ENCODE results near the gene ELF4. TPM values are rescaled to one million over a fixed set of nuclear protein-coding genes. Genes with fewer than 3 reads are reported as not detected.

Gene ELF4
- total and polyA plus RNA-seq, 9 of the 15 experiments (the other 6 are each of a cell fraction or from before 2014, with no cell fraction given) = 5.9 to 55.8 (median 25.2) TPM

GRCh38 chrX:130120321-130120731 lies 10.0 kb upstream of the ELF4 start (continued):
- no peak for TF ChIP-seq REST (IDR thresholded peaks at IDR 0.05; ENCODE audit: borderline replicate concordance)
- TF ChIP-seq REST (CRISPR knock-in tag; IDR thresholded peaks at IDR 0.05; ENCODE audit: low read depth) = no peak
- no peak for TF ChIP-seq SMARCA4 (IDR thresholded peaks at IDR 0.05)
- no peak for TF ChIP-seq ZNF507 (tag; conservative IDR thresholded peaks at IDR 0.05)
- no peak for TF ChIP-seq ZNF717 (CRISPR knock-in tag; IDR thresholded peaks at IDR 0.05)
- no peak for TF ChIP-seq FOXP1 (CRISPR knock-in tag; IDR thresholded peaks at IDR 0.05)
- no peak for TF ChIP-seq MEF2D (tag; conservative IDR thresholded peaks at IDR 0.05; ENCODE audit: low read depth)
- TF ChIP-seq ZNF639 (CRISPR knock-in tag; conservative IDR thresholded peaks at IDR 0.05 in 1 of 2, IDR thresholded peaks at IDR 0.05 in 1 of 2) = 0 out of 4 replicates have a peak, but pooled peaks of 1 of the 2 experiments have one; percentile 36
- TF ChIP-seq IRF9 (tag; IDR thresholded peaks at IDR 0.05) = no peak
- TF ChIP-seq NFE2L1 (tag; IDR thresholded peaks at IDR 0.05; ENCODE audit: borderline replicate concordance, low read depth) = no peak
- TF ChIP-seq ZBTB9 (CRISPR knock-in tag; IDR thresholded peaks at IDR 0.05) = no peak
- TF ChIP-seq MTA1 (IDR thresholded peaks at IDR 0.05; ENCODE audit: borderline replicate concordance) = no peak
- no peak for TF ChIP-seq GMEB1 (CRISPR knock-in tag; IDR thresholded peaks at IDR 0.05)
- TF ChIP-seq RUNX1 (IDR thresholded peaks at IDR 0.05; ENCODE audit: low read depth) = no peak
- no peak for TF ChIP-seq CHCHD3 (CRISPR knock-in tag; IDR thresholded peaks at IDR 0.05)
- no peak for TF ChIP-seq ZNF785 (CRISPR knock-in tag; IDR thresholded peaks at IDR 0.05)

Measured in K562 (cell line).